Neural crest cell (in vitro differentiated cells): ENCODE data around the gene BMP7. TPM values are rescaled to one million over a fixed set of nuclear protein-coding genes. Genes with fewer than 3 reads are reported as not detected.
"Not testable (repeated sequence)": the region's sequence is repeated elsewhere in the genome, so short reads cannot be mapped to it uniquely, and the experiment has no call there.

ENCODE experiments used
- DNase-seq: peaks from one replicate; pipeline ENCODE4 v3.0.0; 2021; ENCODE audit warnings: low read depth, mixed read lengths, low spot score
- H3K27ac Mint-ChIP-seq: one replicate; pipeline ENCODE4 v1.8.0; 2021; ENCODE audit warnings: mild to moderate bottlenecking, mixed read lengths; ENCODE audit not compliant: unreplicated experiment
- H3K27me3 Mint-ChIP-seq: 2 replicates; pipeline ENCODE4 v1.8.0; 2021; ENCODE audit warnings: low read depth, mild to moderate bottlenecking, mixed read lengths
- H3K36me3 Mint-ChIP-seq: 2 replicates; pipeline ENCODE4 v1.8.0; 2021; ENCODE audit warnings: low read depth, mild to moderate bottlenecking, mixed read lengths
- H3K4me1 Mint-ChIP-seq: 2 replicates; pipeline ENCODE4 v1.8.0; 2021; ENCODE audit warnings: mixed read lengths
- H3K4me3 Mint-ChIP-seq: one replicate; pipeline ENCODE4 v1.8.0; 2021; ENCODE audit warnings: mild to moderate bottlenecking, mixed read lengths
- H3K9me3 Mint-ChIP-seq: 2 replicates; pipeline ENCODE4 v1.8.0; 2021; ENCODE audit warnings: mixed read lengths
- total RNA-seq: library from RNA; stranded (reverse); gene quantifications from 2 replicates; pipeline ENCODE4 v1.2.1, GENCODE V29; 2021
- TF ChIP-seq, protein P1 (sequence below): fragments of 200-600 bp; sonication (generic); conservative IDR thresholded peaks from 2 replicates; pipeline ENCODE4 v1.5.0; 2021; ENCODE audit warnings: antibody characterized with exemption, mild to moderate bottlenecking

The BMP7 gene
- total RNA-seq, 1 donor from 2014 or later = 13.8 TPM

- Mint-ChIP-seq H3K27me3 (no peaks in the 10 kb centered on the region), H3K36me3 (no peaks in the 10 kb centered on the region), H3K4me1 (peaks cover 76% of the 10 kb centered on the region), H3K27ac (peak overlapping the region; percentile 44), H3K4me3 (peak overlapping the region; percentile 77), H3K9me3 (no peaks in the 10 kb centered on the region)
- TF ChIP-seq, protein P1, sequence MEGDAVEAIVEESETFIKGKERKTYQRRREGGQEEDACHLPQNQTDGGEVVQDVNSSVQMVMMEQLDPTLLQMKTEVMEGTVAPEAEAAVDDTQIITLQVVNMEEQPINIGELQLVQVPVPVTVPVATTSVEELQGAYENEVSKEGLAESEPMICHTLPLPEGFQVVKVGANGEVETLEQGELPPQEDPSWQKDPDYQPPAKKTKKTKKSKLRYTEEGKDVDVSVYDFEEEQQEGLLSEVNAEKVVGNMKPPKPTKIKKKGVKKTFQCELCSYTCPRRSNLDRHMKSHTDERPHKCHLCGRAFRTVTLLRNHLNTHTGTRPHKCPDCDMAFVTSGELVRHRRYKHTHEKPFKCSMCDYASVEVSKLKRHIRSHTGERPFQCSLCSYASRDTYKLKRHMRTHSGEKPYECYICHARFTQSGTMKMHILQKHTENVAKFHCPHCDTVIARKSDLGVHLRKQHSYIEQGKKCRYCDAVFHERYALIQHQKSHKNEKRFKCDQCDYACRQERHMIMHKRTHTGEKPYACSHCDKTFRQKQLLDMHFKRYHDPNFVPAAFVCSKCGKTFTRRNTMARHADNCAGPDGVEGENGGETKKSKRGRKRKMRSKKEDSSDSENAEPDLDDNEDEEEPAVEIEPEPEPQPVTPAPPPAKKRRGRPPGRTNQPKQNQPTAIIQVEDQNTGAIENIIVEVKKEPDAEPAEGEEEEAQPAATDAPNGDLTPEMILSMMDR = no peak
- no peak for DNase-seq
These were observed 20.8 kb upstream of the BMP7 start for GRCh38 chr20:57287007-57287880.

- peak overlapping the region; percentile 44 for H3K27ac Mint-ChIP-seq
- H3K4me3 Mint-ChIP-seq = peak overlapping the region; percentile 70
- no peaks in the 10 kb centered on the region for H3K27me3 Mint-ChIP-seq
- TF ChIP-seq, protein P1 = no peak
- H3K9me3 Mint-ChIP-seq = no peaks in the 10 kb centered on the region
- no peak for DNase-seq
- H3K36me3 Mint-ChIP-seq = no peaks in the 10 kb centered on the region
- peaks cover 69% of the 10 kb centered on the region for H3K4me1 Mint-ChIP-seq
These were observed 17.4 kb upstream of the BMP7 start for GRCh38 chr20:57283860-57284259.

DNA sequence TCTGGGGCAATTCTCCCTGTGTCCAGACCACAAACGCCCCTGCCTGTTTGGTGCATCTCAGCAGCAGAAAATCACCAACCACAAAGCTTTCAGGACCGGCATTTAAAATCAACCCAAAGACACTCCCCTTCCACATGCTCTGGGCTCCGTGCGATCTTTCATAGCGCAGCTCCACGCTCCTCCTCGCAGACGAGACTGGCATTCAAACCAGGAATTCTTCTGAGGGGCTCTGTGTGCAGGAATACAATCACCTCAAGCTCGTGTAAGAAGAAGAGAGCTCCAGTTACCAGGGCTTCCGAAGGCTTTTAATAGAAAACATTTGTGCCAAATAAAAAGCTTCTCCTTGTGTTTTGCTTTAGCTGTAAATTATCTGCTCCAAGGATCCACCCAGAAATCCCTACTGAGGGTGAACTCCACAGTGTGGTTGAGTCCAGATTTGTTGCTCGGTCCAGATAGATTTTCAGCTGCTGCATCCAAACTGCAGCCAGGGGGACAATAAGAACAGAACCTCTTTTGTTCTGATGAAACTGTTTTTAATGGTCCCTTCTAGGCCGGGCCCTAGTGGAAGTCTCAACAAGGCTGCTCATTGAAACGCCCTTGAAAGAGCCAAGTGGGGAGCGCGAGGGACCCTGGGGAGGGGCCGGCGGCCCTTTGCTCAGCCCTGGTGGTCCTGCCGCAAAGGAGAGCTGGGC, 16.4 kb upstream of the BMP7 start:
- peak; percentile 63 for DNase-seq
- TF ChIP-seq, protein P1 = no peak
- Mint-ChIP-seq H3K4me1 (peaks cover 59% of the 10 kb centered on the region), H3K27me3 (no peaks in the 10 kb centered on the region), H3K4me3 (peak overlapping the region; percentile 70), H3K9me3 (no peaks in the 10 kb centered on the region), H3K36me3 (no peaks in the 10 kb centered on the region), H3K27ac (peak overlapping the region; percentile 93)

GRCh38 chr20:57281900-57282299, 15.5 kb upstream of the BMP7 start:
- DNase-seq = no peak
- H3K27ac Mint-ChIP-seq = no peak overlapping the region
- no peaks in the 10 kb centered on the region for H3K9me3 Mint-ChIP-seq
- no peaks in the 10 kb centered on the region for H3K36me3 Mint-ChIP-seq
- H3K27me3 Mint-ChIP-seq = no peaks in the 10 kb centered on the region
- peaks cover 54% of the 10 kb centered on the region for H3K4me1 Mint-ChIP-seq
- no peak overlapping the region for H3K4me3 Mint-ChIP-seq
- TF ChIP-seq, protein P1 = no peak

DNA sequence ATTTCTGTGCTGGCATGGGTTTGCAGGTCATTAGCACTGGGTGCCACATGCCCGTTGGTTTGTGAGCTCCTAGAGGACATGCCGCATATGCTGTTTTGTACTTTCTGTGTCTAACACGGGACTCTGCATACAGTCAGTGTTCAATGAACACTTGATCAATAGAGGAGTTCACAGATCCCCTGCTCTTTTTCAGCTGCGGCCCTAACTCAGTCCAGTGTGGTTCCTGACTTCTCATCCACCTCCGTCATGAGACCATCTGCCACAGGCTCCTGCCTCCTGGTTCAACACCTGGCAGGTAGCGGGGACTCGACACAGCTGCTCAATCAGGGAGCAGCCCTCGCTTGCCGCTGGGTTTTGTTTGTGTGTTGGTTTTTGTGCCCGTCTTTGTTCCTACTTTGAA, 13.8 kb upstream of the BMP7 start:
- H3K36me3 Mint-ChIP-seq = no peaks in the 10 kb centered on the region
- peaks cover 53% of the 10 kb centered on the region for H3K4me1 Mint-ChIP-seq
- no peak overlapping the region for H3K27ac Mint-ChIP-seq
- TF ChIP-seq, protein P1 = no peak
- DNase-seq = no peak
- no peaks in the 10 kb centered on the region for H3K9me3 Mint-ChIP-seq
- peak overlapping the region; percentile 5 for H3K4me3 Mint-ChIP-seq
- H3K27me3 Mint-ChIP-seq = no peaks in the 10 kb centered on the region

- not testable (repeated sequence) for H3K4me3 Mint-ChIP-seq, H3K9me3 Mint-ChIP-seq, H3K36me3 Mint-ChIP-seq, H3K27ac Mint-ChIP-seq, H3K27me3 Mint-ChIP-seq, DNase-seq
- peaks cover 56% of the 10 kb centered on the region for H3K4me1 Mint-ChIP-seq
These were observed 13.1 kb upstream of the BMP7 start for GRCh38 chr20:57279548-57279947.
